WERI-Rb-1 (cell line): Measurements from ENCODE around the gene TTLL10.

Source experiments
- DNase-seq: peaks from one replicate; pipeline ENCODE4 v3.0.0-alpha.2; 2020
- H3K27ac ChIP-seq: fragments of 250-450 bp; sonication (Bioruptor Pico); 2 replicates; pipeline ENCODE4 v1.5.1; 2020; ENCODE audit warnings: mild to moderate bottlenecking, moderate library complexity
- H3K27me3 ChIP-seq: fragments of 250-450 bp; sonication (Bioruptor Pico); 2 replicates; pipeline ENCODE4 v1.5.1; 2021; ENCODE audit warnings: mild to moderate bottlenecking, low read depth, moderate library complexity; ENCODE audit not compliant: insufficient read depth, severe bottlenecking
- H3K36me3 ChIP-seq: fragments of 250-450 bp; sonication (Bioruptor Pico); 2 replicates; pipeline ENCODE4 v1.5.1; 2020; ENCODE audit warnings: mild to moderate bottlenecking, moderate library complexity
- H3K4me3 ChIP-seq: 2 replicates; pipeline ENCODE4 v1.5.1; 2011; ENCODE audit warnings: low read depth, mild to moderate bottlenecking, control low read depth, low read length
- H3K9me3 ChIP-seq: fragments of 250-450 bp; sonication (Bioruptor Pico); 2 replicates; pipeline ENCODE4 v1.5.1; 2021; ENCODE audit warnings: mild to moderate bottlenecking, moderate library complexity; ENCODE audit not compliant: severe bottlenecking
- TF ChIP-seq, protein P1 (sequence below): IDR thresholded peaks from 2 replicates; pipeline ENCODE4 v1.5.1; 2011; ENCODE audit warnings: low read depth, mild to moderate bottlenecking, control low read depth, inconsistent platforms, low read length

Gene TTLL10

DNA sequence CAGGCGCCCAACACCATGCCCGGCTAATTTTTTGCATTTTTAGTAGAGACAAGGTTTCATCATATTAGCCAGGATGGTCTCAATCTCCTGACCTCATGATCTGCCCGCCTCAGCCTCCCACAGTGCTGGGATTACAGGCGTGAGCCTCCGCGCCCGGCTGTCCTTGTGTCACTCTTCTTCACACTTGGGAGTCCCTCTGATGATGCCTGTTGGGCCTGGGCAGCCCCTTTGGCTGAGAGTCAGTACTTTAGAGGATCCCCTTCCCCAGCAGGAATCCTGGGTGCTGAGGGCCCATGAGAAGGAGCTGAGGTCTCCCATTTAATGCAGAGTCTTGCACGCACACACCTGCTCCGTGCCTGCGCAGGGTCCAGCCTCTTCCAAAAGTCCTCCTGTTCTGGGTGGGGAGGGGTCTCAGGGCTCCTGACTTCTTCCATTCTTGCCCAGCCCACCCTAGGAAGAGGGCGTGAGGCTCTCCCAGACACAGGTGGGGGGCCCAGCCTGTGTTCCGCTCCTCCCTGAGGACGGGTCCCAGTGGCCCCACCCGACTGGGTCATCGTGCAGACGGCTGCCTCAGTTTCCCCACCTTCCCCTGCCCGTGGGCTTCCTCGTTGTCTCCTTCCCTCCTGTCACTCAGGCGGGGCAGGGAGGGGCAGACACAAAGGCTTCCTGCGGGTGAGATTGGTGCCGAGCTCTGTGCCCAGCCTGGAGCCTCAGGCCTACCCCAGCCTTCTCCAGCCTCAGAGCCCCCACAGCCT lies 3.9 kb downstream of the TTLL10 start:
- no peaks in the 10 kb centered on the region for H3K9me3 ChIP-seq
- TF ChIP-seq, protein P1, sequence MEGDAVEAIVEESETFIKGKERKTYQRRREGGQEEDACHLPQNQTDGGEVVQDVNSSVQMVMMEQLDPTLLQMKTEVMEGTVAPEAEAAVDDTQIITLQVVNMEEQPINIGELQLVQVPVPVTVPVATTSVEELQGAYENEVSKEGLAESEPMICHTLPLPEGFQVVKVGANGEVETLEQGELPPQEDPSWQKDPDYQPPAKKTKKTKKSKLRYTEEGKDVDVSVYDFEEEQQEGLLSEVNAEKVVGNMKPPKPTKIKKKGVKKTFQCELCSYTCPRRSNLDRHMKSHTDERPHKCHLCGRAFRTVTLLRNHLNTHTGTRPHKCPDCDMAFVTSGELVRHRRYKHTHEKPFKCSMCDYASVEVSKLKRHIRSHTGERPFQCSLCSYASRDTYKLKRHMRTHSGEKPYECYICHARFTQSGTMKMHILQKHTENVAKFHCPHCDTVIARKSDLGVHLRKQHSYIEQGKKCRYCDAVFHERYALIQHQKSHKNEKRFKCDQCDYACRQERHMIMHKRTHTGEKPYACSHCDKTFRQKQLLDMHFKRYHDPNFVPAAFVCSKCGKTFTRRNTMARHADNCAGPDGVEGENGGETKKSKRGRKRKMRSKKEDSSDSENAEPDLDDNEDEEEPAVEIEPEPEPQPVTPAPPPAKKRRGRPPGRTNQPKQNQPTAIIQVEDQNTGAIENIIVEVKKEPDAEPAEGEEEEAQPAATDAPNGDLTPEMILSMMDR: no peak
- H3K27ac ChIP-seq: no peak overlapping the region
- DNase-seq: no peak
- H3K36me3 ChIP-seq: no peaks in the 10 kb centered on the region
- no peak overlapping the region for H3K4me3 ChIP-seq
- H3K27me3 ChIP-seq: no peaks in the 10 kb centered on the region

DNA sequence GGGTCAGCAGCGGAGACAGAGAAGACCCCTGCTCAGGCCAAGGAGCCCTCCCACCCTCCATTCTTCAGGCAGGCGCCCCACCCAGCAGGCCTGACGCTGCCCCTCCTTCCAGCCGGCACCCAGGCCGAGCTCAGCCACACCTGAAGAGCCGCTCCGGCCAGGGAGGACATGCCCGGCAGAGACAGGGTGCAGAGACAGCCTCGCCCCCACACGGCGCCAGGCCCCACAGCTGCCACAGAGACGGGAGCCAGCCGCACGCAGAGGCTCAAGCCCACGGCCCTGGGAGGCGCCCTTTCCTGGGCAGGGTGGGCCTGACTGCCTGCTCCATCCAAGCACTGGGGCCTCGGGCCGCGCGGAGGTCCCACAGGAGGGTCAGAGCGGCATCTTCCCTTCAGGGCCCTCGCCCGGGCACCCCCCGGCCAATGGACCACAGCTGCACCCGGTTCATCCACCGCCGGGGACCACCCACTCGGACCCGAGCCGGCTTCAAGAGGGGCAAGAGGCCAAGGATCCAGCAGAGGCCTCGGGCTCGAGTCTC lies 5.2 kb downstream of the TTLL10 start:
- Histone ChIP-seq H3K27me3 (no peaks in the 10 kb centered on the region), H3K4me3 (no peak overlapping the region), H3K9me3 (no peaks in the 10 kb centered on the region), H3K27ac (no peak overlapping the region), H3K36me3 (no peaks in the 10 kb centered on the region)
- DNase-seq: no peak
- TF ChIP-seq, protein P1: no peak

GRCh38 chr1:1179346-1179982 lies 5.8 kb downstream of the TTLL10 start:
- TF ChIP-seq, protein P1: no peak
- Histone ChIP-seq H3K36me3 (no peaks in the 10 kb centered on the region), H3K9me3 (no peaks in the 10 kb centered on the region), H3K4me3 (no peak overlapping the region), H3K27me3 (no peaks in the 10 kb centered on the region), H3K27ac (no peak overlapping the region)
- DNase-seq: no peak

- no peak for DNase-seq
- Histone ChIP-seq H3K36me3 (no peaks in the 10 kb centered on the region), H3K27ac (no peak overlapping the region), H3K27me3 (no peaks in the 10 kb centered on the region), H3K4me3 (no peak overlapping the region), H3K9me3 (no peaks in the 10 kb centered on the region)
- TF ChIP-seq, protein P1: no peak
These were observed 6.5 kb downstream of the TTLL10 start for GRCh38 chr1:1179983-1180861.

DNA sequence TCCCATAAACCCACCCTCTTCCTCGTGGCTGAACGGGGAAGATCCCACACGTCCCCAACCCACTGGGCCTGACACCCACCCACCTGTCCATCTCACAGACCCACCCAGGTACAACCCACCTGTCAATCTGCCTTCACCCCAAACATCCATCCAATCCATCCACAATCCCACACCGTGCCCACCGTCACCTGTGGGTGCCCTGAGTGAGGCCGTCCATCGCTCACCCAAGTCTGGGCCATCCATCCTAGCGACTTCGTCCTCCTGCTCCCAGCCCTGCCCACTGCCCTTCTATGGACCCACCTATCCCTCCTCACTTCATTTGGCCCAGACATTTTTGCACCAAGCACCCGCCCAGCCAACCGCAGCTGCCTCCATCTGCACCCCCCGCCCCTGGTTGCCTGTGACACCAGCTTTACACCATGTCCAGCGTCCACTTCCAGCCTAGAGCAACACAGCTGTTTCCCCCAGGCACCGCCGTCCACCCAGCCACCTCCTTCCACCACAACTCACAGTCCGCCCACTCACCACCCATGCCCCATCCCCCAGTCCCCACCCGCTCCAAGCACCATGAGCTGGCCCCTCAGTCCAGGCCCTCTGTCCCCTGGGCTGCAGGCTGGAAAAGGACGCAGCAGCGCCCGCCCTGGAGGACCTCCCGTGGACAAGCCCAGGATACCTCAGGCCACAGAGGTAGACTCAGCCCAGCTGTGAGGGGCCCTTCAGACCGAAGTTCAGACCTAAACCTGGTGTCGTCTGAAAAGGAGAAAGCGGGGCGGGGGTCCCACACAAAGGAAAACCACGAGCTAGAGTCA lies 7.7 kb downstream of the TTLL10 start:
- DNase-seq: no peak
- TF ChIP-seq, protein P1: no peak
- H3K4me3 ChIP-seq: no peak overlapping the region
- H3K27ac ChIP-seq: no peak overlapping the region
- no peaks in the 10 kb centered on the region for H3K36me3 ChIP-seq
- H3K9me3 ChIP-seq: no peaks in the 10 kb centered on the region
- no peaks in the 10 kb centered on the region for H3K27me3 ChIP-seq
